GM12801 (cell line): ENCODE measurements around the gene ZNF133.

Experiments used
- CTCF ChIP-seq: IDR thresholded peaks from one replicate; pipeline ENCODE4 v1.5.1; 2011; ENCODE audit warnings: control low read depth; ENCODE audit not compliant: insufficient read length; ENCODE audit errors: extremely low read depth

ZNF133 gene

GRCh38 chr20:18331694-18332093, 43.4 kb downstream of the ZNF133 start:
- TF ChIP-seq CTCF: no peak

DNA sequence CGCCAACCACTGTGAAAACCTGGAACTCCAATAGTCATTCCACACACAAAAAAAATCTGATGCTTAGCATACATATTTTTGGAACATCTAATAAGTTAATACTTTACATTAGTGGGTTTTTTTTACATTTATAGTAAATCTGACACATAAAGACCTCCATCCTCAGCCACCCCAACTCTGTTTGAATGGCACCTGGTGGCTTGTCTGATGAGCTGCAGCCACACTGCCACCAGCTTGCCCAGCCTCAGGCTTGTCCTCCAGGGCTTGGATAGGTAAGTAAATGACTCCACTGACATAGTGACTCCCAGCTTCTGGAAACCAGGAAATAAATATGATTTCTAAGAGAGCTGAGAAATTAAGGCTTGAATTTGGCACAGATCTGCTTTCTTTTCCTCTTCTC, 71.5 kb downstream of the ZNF133 start:
- TF ChIP-seq CTCF: no peak

GRCh38 chr20:18360635-18361034, 72.3 kb downstream of the ZNF133 start:
- TF ChIP-seq CTCF: no peak

DNA sequence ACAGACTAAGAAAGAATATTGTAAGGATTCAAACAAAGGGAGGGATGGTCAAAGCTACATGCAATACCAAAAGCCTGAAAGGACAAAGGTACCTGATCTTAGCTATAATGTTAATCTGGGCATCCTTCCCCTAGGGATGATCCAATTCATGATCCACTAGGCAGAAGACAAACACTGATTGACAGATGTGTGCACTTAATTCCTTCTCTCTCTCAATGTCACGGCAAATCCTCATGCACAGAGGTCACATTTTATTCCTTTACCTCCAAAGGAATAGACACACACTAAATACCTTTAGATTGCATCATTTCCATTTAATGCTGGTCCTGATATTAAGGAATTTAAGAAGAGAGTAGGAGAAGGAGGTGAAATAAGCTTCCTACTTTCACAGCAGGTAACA, 73.4 kb downstream of the ZNF133 start:
- no peak for TF ChIP-seq CTCF

DNA sequence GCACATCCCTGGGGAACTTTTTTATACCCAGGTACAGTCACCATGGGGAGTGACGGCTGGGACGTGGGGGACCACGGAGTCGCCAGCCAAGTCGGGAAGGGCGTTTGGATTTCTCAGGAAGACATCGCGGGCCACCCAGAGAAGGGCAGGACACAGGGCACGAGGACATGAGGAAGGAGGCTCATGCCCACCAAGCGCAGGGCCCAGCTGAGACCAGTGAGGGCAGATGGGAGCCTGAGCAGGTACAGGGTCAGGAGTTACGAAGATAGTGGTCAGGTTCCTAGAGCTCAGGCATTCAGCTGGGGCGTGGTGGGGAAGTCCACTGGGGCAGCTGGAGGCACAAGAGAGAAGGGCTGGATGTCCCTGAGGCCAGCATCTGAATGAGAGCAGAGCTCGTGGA, 74.6 kb downstream of the ZNF133 start:
- no peak for TF ChIP-seq CTCF

DNA sequence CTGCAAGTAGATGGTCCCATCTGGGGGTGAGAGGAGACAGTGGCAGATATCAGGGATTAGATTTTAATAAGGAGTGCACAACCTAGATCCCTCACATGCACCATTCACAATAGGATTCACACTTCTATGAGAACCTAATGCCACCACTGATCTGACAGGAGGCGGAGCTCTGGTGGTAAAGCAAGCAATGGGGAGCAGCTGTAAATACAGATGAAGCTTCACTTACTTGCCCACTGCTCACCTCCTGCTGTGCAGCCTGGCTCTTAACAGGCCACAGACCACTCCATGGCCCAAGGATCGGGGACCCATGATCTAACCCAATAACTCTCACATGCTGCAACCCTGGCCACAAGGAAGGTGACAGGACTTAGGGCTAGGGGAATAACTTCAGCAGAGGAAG, 75.4 kb downstream of the ZNF133 start:
- TF ChIP-seq CTCF: no peak

GRCh38 chr20:18364768-18365167, 76.4 kb downstream of the ZNF133 start:
- TF ChIP-seq CTCF: no peak
